Endodermal cell (in vitro differentiated cells): ENCODE results near the gene MTURN. TPM values are rescaled to one million over a fixed set of nuclear protein-coding genes. Genes with fewer than 3 reads are reported as not detected.
A peak's percentile ranks its signal among the peaks of the same experiment; 100 is the strongest.

Source experiments
- DNase-seq: peaks from one replicate; pipeline ENCODE4 v3.0.0-alpha.2; 2017
- H3K27ac ChIP-seq: 2 replicates; pipeline ENCODE4 v1.5.1; 2013; ENCODE audit warnings: mild to moderate bottlenecking, low read depth, low read length, moderate library complexity
- H3K27me3 ChIP-seq: 2 replicates; pipeline ENCODE4 v1.6.1; 2013; ENCODE audit warnings: mild to moderate bottlenecking, low read length, moderate library complexity; ENCODE audit not compliant: insufficient read depth, control insufficient read depth, poor library complexity, severe bottlenecking
- H3K36me3 ChIP-seq: 2 replicates; pipeline ENCODE4 v1.7.0; 2013; ENCODE audit warnings: mild to moderate bottlenecking, low read length, moderate library complexity; ENCODE audit not compliant: control insufficient read depth, insufficient read depth
- H3K4me1 ChIP-seq: one replicate; pipeline ENCODE4 v1.7.0; 2013; ENCODE audit warnings: low read length; ENCODE audit not compliant: control insufficient read depth, insufficient read depth
- H3K4me3 ChIP-seq: 2 replicates; pipeline ENCODE4 v1.5.1; 2013; ENCODE audit warnings: mild to moderate bottlenecking, low read length, moderate library complexity
- H3K9ac ChIP-seq: 2 replicates; pipeline ENCODE4 v1.6.1; 2013; ENCODE audit warnings: mild to moderate bottlenecking, low read length, moderate library complexity; ENCODE audit not compliant: poor library complexity, severe bottlenecking; ENCODE audit errors: extremely low read depth
- H3K9me3 ChIP-seq: 2 replicates; pipeline ENCODE4 v1.6.1; 2013; ENCODE audit warnings: mild to moderate bottlenecking, low read length, moderate library complexity; ENCODE audit not compliant: control insufficient read depth
- H3K27ac Mint-ChIP-seq: 2 replicates; pipeline ENCODE4 v1.8.0; 2020; ENCODE audit warnings: mixed read lengths
- H3K27me3 Mint-ChIP-seq: 2 replicates; pipeline ENCODE4 v1.8.0; 2021; ENCODE audit warnings: mild to moderate bottlenecking, mixed read lengths; ENCODE audit not compliant: insufficient read depth
- H3K36me3 Mint-ChIP-seq: 2 replicates; pipeline ENCODE4 v1.8.0; 2020; ENCODE audit warnings: low read depth, mixed read lengths
- H3K4me1 Mint-ChIP-seq: 2 replicates; pipeline ENCODE4 v1.8.0; 2020; ENCODE audit warnings: mixed read lengths
- H3K4me3 Mint-ChIP-seq: 2 replicates; pipeline ENCODE4 v1.8.0; 2020; ENCODE audit warnings: mild to moderate bottlenecking, moderate library complexity, mixed read lengths
- H3K9me3 Mint-ChIP-seq: 2 replicates; pipeline ENCODE4 v1.8.0; 2020; ENCODE audit warnings: mild to moderate bottlenecking, mixed read lengths
- CTCF ChIP-seq: fragments of 200-600 bp; sonication (generic); conservative IDR thresholded peaks from 2 replicates; pipeline ENCODE4 v1.5.0; 2021; ENCODE audit warnings: antibody characterized with exemption, mild to moderate bottlenecking
- WGBS, 2 experiments: methylation state at CpG; one replicate each; pipeline versions ENCODE4 v1.1.5 to v1.1.7; 2013; ENCODE audit warnings: missing lambda C conversion rate in 2 of 2, mixed read lengths in 1 of 2; ENCODE audit not compliant: insufficient coverage in 1 of 2, insufficient read length in 1 of 2; 5-methylcytosine and 5-hydroxymethylcytosine counted together
- total RNA-seq, 2 donors: library from RNA; stranded (reverse); fragmentation: NEBNext Ultra II Directional in 1 of 2; extraction: Animal tissue kit (Norgen Biotek cat#: 25700) in 1 of 2; gene quantifications; 2 replicates in 1 of 2; 3 replicates in 1 of 2; pipeline ENCODE4 v1.2.1, GENCODE V29; 2021

Gene MTURN
- total RNA-seq, 2 donors from 2014 or later: 11.2 to 12.1 TPM

GRCh38 chr7:30162622-30163124 is 27.9 kb downstream of the MTURN start:
- peaks cover under 1% of the 10 kb centered on the region for H3K36me3 Mint-ChIP-seq
- H3K4me1 ChIP-seq: no peaks in the 10 kb centered on the region
- peak overlapping the region; percentile 64 for H3K27ac ChIP-seq
- H3K27me3 Mint-ChIP-seq: peaks cover 11% of the 10 kb centered on the region
- no peak overlapping the region for H3K27ac Mint-ChIP-seq
- no peak overlapping the region for H3K9ac ChIP-seq
- no peak overlapping the region for H3K4me3 Mint-ChIP-seq
- no peaks in the 10 kb centered on the region for H3K9me3 ChIP-seq
- H3K4me3 ChIP-seq: no peak overlapping the region
- peaks cover 24% of the 10 kb centered on the region for H3K4me1 Mint-ChIP-seq
- TF ChIP-seq CTCF: no peak
- H3K27me3 ChIP-seq: peaks cover 4% of the 10 kb centered on the region
- 25 to 42% methylated on average over 4 to 5 of the region's 5 CpGs for WGBS, 2 experiments
- H3K36me3 ChIP-seq: no peaks in the 10 kb centered on the region
- no peak for DNase-seq
- no peaks in the 10 kb centered on the region for H3K9me3 Mint-ChIP-seq

GRCh38 chr7:30163231-30163894 is 28.6 kb downstream of the MTURN start:
- Histone ChIP-seq H3K9me3 (no peaks in the 10 kb centered on the region), H3K4me3 (no peak overlapping the region), H3K36me3 (no peaks in the 10 kb centered on the region), H3K9ac (no peak overlapping the region), H3K4me1 (no peaks in the 10 kb centered on the region), H3K27me3 (peaks cover 11% of the 10 kb centered on the region), H3K27ac (peak overlapping the region; percentile 64)
- Mint-ChIP-seq H3K36me3 (peaks cover 2% of the 10 kb centered on the region), H3K27ac (no peak overlapping the region), H3K27me3 (peaks cover 18% of the 10 kb centered on the region), H3K9me3 (no peaks in the 10 kb centered on the region), H3K4me1 (peaks cover 24% of the 10 kb centered on the region), H3K4me3 (no peak overlapping the region)
- DNase-seq: no peak
- WGBS, 2 experiments: 84 to 85% methylated on average over 9 to 13 of the region's 13 CpGs
- no peak for TF ChIP-seq CTCF

GRCh38 chr7:30164567-30164966 is 29.8 kb downstream of the MTURN start:
- peaks cover 22% of the 10 kb centered on the region for H3K4me1 Mint-ChIP-seq
- no peaks in the 10 kb centered on the region for H3K4me1 ChIP-seq
- no peak overlapping the region for H3K4me3 Mint-ChIP-seq

More at GRCh38 chr7:30164567-30164966, 29.8 kb downstream of the MTURN start:
- Histone ChIP-seq H3K36me3 (no peaks in the 10 kb centered on the region), H3K27me3 (peaks cover 22% of the 10 kb centered on the region), H3K9me3 (no peaks in the 10 kb centered on the region), H3K9ac (no peak overlapping the region), H3K4me3 (no peak overlapping the region), H3K27ac (no peak overlapping the region)
- Mint-ChIP-seq H3K36me3 (peaks cover 2% of the 10 kb centered on the region), H3K27ac (no peak overlapping the region), H3K9me3 (no peaks in the 10 kb centered on the region), H3K27me3 (peaks cover 25% of the 10 kb centered on the region)
- WGBS, 2 experiments: 70 to 75% methylated on average over 5 to 6 of the region's 6 CpGs
- no peak for DNase-seq
- peak; percentile 83 for TF ChIP-seq CTCF
